CD4-positive, alpha-beta T cell treated with Interleukin-10 for 1 hour (primary cell): Measurements from ENCODE around the gene SLC1A2.

Experiments
- DNase-seq: peaks from one replicate; pipeline ENCODE4 v3.0.0-alpha.2; 2020

Gene SLC1A2

DNA sequence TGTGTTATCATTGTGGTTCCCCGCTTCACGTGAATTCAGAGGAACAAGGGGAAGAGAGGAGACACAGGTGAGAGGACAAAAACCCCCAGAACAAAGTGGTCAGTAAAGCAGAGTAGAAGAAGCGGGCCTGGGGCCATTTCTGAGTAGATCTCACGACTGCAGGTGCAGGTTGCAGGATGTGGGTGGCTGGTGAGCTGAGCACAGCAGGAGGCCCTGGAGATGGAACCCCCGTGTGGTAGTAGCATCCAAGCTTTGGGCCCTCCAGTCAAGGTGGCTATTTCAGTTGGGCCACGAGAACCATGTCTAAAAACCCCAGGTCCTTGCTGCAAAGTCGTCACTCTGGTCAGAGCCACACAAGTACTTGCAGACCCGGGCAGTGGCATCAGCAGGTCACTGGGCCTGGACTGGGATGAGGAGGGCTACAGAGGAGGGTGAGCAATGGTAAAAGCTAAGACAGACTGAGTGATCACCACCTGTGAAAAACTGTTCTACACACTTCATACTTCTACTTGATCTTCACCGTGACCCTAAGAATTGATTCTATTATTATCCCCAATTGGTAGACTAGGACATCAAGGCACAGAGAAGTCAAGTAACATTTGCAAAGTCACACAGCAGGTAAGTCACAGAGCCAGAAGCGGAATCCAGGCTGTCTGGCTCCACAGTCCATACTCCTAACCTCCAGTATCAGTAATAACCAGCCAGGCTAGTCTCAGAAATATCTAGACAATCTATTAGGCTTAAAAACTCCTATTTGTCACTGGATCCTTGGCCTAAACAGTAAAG, 43.8 kb downstream of the SLC1A2 start:
- DNase-seq, result no peak

DNA sequence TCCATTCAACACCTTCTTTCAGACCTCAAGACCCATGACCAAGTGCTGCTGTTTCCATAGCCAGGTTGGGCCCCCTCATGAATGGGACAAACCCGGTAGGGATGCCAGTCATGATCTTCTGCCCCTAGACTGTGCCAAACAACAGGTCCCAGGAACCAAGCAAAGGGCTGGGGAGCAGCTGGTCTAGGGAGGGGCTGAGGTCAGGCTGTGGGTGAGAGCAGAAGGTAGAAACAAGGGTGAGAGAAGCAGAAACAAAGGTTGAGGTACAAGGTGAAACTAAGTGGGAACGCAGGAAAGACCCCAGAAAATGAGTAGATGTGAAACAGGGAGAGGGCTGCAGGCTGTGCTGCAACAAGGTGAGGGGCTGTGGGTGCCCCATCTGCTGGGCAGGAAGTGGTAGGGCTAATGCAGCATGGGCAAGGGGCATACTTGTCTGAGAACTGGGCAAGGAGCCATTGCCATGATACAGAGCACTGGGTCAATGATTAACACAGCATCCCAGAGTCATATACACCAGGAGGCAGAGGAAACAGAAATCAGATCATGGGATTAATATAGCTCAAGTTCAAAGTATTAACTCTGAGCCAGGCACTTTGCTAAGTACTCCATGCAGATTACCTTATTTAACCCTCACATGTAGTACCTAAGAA, 45.9 kb downstream of the SLC1A2 start:
- DNase-seq, result no peak

DNA sequence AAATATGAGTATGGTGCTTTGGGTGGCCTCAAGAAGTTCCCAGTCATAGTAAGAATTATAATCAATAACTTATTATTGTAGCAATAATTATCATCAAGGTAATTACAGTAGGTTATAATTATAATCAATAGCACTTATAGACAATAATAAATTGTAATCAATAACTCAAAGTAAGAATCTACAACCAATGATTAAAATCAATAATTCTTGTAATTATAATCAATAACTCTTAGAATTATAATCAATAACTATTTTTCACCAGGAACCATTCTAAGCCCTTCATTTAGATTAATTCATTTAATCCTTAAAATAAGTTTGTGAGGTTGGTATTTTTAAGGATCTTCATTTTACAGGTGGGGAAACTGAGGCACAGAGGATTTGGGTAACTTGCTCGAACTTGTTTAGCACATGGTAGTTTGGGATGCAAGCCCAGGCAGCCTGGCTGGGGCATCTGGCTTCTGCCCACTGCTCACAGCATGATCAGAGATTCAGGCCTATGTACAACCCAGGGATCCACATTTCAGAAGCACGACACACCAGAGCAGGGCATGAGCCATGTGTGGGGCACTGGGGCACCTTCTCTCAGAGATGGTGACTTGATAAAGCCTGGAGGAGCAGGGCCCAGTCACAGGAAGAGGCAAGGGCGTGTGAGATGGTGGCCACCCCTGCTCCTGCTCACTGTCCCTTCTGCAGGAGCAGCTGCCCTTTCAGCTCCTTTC, 46.6 kb downstream of the SLC1A2 start:
- no peak for DNase-seq

DNA sequence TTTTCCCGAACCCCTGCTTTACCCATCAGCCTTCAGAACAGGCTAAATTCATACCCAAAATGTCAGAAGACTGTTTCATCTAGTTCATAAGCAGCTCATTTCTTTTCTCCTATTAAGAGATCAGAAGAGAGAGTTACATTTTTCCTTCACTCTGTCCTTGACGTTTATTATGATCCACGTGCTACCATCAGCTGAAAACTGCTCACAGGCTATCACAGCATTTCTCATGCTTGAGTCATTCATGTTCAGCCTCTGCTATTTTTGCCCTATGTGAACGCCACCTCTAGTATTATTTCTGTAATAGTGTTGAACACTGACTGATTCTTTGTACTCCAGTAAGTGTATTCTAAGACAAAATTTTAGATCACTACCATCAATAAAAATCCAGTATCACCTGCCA, 51.9 kb downstream of the SLC1A2 start:
- DNase-seq, result no peak

DNA sequence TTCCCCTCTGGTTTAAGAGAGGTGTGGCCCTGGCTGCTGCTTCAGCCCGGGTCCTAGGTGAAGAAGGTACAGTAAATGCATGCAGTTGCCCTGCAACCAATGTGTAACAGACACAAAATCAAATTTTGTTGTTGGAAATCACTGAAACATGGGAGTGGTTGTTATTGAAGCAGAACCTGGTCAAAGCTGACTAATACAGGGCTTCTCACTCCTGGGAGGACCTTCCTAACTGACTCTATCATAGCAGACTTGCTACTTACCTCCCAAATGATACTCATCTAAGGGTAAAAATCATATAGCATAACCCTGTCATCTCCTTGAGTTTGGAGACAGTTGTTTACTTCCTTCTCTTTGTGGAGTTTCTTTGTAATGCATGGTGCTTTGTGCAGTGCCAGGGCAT, 52.6 kb downstream of the SLC1A2 start:
- no peak for DNase-seq

DNA sequence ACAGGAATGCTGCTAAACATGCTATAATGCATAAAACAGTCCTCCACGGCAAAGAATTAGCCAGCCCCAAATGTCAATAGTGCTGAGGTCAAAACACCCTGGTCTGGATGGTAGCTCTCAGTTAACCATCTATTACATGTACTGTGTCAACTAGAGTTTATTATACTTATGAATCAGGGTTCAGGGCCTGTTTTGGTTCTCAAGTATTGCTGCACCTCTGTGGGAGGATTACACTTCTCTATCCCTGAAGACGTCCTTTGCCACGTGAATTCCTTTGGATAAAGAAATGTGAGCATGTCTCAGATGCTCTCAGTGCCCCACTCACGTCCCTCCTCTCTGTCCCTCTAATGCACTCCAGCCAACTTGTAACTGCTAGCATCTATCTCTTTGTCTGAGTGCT, 53.4 kb downstream of the SLC1A2 start:
- DNase-seq, result no peak

DNA sequence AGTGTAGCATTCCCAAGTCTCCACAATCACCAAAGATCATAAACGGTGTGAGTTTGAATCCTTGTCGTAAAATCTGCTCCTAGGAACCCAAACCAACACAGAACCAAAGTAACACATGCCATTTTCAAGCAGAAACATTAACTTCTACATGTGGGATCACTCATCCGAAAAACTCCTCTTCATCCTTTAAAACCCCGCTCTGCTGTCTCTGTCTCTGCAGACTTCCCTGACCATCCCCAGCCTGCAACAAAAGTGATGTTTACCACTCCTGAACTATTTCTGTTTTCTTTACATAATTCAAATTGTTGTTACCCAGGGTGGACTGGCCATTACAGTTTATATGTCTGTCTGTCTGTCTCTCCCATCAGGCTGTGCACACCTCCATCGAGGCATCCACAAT, 54.0 kb downstream of the SLC1A2 start:
- DNase-seq, result no peak

DNA sequence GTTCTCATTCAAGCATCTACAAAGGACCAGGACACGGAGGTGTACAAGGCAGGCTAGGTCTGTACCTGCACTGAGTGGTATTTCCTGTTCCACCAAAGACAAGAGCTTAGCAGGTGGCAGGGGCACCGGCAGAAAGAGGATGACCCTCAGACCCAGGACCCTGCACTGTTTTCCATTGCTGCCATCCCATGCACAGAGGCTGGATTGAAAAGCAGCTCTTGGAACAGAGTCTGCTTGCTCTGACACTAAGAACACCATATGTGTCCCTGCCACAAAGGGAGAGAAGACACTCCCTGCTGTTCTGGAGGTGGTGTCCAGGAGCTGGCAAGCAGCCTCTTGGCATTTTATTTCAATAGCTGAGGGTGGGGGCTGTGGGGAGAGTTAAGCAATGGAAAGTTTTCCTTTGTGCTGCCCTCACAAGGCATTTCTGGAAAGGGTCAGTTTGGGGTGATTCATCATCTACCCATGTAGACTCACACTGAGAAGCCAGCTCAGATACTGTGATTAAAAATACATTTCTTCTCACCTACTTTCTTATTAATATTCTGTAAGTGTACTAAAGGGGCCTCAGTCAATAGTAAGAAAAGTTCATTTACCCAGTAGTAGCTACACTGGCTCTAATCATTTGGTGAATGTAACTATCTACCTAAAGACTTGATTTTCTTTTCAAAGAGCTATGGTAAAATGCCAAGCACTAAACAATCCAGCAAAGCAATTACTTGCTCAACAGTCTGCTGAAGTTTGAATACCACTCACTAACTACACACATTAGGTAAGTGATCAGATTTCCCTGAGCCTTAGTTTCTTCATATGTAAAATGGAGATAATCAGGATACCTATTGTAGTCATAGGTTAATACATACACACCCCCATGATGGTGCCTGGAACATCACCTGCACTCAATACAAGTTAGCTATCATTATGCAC, 55.2 kb downstream of the SLC1A2 start:
- no peak for DNase-seq

DNA sequence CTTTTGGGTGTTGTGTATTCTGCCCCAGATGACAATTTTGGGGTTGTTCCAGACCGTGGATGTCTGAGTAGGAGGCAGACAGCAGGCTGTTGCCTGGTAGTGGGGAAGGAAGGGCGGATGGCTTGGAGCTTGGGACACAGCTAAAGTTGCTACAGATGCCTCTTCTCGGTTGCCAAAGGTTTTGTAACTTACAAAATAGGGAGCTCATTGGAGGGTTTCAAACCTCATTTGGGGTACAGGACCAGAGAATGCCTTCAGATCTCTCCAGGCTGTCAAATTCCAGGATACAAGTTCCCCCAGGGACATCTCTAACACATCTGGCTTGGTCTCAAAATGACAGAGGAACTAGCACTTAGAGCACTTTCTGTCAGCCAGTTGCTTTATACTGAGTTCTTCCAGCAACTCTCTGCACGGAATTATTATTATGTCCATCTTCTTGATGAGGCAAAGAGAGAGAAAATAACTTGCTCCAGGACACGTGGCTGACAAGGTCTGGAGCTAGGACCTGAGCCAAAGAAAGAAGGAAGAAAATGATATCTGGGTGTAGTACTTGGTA, 56.0 kb downstream of the SLC1A2 start:
- no peak for DNase-seq

DNA sequence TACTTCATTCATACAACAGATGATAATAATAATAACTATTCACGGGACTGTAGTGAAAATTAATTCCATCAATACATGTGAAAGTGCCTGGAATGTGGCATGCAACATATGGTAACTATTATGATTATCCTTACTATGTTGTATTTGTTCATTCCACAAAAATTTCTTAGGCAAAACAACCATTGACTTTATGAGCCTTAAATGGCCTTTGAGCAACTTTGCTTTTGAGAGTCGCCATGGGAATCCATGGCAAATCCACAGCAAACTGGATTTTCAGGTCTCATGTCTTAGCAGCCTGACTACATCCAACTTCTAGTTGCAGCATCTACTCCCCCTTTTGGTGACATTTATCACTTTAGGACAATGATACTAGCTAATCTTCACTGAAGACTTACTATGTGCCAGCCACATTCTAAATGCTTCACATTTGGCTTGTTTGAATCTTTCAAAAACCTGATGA, 56.8 kb downstream of the SLC1A2 start:
- no peak for DNase-seq

DNA sequence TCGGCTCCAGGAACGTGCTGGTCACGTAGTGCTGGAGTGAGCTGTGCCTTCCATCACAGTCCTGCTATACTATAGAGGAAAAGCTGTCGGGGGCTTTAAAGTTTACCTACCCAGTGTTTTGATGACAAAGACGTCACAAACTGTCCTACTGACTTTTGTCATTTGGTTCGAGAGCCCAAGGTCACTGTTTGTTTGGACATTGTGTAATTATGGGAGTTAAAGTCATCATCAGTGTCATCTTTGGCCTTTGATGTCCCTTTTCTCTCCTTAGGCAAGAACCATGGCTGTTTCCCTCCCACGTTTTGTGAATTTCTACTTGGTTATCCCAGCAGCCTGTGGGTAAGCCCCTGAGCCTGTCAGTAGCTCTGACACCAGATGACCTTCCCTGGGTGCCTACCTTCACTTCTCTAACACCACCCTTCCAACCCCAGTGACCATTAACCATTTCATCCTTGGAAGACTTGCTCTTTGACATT, 59.3 kb downstream of the SLC1A2 start:
- no peak for DNase-seq

DNA sequence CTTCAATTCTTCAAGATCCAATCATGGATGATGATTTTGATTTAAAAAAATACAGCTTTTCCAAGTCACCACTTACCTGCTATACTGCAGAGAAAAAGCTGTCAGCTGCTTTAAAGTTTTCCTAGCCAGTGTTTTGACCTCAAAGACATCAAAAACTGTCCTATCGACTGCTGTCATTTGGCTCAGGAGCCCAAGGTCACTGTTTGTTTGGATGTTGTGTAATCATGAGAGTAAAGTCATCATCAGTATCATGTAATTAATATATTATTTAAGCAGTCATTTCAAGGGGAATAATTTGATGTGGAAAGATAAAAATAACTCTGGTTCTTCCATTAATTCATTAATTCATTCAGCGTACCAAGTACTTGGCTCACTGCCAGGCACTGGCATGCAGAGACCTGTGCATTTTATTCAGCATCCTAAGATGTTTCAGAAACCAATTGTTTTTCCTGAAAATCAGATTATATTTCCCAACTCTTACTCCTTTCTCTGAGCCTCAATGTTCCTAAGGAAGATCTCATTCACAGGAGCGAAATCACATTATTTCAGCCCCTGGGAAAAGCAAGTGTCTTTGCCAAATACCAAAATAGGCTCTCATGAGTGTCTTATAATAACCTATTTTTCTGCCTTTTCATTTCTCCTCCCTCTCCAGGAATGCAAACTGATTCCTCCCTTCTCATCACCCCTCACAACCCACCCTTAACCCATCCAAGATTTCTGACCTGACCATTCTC, 59.9 kb downstream of the SLC1A2 start:
- DNase-seq, result no peak

DNA sequence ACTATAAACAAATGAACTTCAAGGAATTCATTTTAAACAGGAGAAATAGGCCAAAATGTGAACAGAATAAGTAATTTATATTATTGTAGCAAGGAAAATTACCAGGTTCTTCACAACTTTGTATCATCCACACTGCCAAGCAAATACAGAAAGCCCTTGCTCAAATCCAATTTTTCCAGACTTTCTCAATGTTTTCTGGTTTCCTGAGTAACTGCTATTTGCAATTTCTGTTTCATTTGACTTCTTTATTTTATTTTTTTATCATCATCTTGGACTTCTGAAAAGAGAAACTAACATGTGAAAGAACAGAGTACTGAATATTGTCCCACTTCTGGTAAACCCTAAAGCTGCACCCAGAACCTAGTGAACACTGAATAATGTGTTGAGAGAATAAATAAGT, 61.0 kb downstream of the SLC1A2 start:
- no peak for DNase-seq

DNA sequence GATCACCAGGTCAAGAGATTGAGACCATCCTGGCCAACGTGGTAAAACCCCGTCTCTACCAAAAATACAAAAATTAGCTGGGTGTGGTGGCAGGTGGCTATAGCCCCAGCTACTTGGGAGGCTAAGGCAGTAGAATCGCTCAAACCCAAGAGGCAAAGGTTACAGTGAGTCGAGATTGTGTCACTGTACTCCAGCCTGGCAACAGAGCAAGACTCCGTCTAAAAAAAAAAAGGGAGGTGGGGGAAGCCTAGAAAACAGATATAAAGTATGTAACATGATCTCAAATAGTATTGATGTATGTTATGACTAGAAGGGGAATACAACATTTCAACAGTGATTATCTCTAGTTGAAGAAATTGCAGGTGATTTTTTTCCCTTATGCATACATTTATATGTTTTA, 61.4 kb downstream of the SLC1A2 start:
- DNase-seq, result no peak

DNA sequence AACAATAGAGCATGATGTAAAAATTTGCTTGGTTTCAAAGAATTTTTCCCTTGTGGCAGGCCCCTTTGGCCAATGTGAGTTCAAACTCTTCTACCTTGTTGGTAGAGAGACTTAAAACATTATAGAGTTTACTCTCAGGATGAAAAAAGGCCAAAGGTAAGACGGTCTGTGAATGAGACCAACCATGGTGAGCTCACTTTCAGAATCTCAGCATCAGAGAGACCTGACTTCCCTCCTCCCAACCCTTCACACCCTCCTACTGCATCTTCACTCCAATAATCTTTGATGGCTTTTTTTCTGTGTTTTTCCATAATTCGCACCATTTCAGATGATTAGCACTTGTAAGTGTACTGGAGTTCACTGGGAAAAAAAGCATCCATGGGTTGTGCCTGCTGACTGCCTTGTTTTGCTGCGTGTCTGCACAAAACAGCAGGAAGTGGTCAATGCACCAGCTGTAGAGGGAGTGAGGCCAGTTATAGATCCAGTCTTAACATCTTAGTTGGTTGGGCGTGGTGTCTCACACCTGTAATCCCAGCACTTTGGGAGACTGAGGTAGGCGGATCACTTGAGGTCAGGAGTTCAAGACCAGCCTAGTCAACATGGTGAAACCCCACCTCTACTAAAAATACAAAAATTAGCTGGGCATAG, 64.1 kb downstream of the SLC1A2 start:
- no peak for DNase-seq

DNA sequence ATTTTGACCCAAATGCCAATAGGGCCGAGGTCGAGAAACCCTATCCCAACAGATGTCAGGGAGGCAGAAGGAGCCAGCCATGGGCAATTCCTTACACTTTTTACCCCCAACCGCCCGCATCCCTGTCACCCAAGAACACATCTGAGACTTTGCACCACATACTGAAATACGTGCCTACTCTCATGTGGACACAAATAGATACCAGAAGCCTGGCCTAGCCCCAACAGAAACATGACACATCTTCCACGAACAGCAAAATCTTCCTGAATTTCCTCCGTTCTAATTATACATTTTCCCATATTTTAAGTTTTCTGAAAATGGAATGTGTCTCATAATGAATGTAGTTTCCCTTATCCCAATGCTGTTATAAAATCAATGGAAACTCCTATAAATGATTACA, 64.7 kb downstream of the SLC1A2 start:
- no peak for DNase-seq

DNA sequence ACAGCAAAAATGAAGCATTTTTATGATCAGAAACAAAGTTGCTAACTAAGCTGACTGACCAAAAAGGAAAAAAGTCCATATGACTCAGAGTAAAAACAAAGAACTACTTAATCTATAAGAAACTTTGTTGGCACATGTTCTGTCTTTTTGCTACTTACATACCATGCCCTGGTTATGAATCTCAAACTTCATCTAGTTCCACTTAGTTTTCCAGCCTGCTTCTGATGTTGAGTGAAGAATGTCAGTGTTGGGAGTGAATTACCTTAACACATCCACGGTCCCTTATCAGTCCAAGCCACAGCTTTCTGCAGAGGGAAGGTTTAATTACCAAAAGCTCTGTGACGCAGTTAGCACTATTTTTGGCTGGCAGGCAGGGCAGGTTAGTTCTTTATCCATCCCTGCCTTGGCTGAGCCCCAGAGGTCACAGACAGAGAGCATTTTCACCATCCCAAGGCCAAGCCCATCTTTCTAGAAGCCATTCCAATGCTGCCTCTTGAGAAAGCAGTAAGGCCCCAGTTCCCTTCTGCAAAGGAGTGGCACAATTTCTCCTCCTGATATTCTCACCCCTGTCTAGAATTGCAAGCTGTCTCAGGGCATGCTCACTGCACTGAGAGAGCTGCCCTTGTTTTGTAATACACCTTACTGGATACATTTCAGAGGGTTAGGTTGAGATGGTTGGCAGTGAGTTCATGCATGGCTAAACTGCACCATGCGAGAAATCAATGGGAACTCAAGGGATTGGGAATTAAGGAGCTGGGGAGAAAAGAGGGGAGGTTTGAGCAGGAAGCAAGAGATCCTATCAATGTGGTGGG, 67.1 kb downstream of the SLC1A2 start:
- no peak for DNase-seq

DNA sequence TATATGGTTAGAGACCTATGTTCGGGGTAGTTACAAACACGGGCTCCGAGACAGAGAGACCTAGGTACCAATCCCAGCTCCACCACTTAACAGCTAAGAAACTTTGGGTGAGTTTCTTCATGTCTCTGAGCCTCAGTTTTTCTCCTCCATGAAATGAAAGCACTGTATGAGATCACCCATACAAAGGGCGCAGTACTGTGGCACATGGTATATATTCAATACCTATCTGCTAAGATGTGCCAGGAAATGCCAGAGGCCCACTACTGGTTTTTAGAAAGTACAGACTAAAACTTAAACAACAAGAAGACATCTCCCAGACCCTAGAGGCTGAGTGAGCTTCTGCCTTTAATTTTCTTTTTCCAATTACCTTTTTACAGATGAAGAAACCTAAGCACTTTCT, 69.5 kb downstream of the SLC1A2 start:
- DNase-seq, result no peak

DNA sequence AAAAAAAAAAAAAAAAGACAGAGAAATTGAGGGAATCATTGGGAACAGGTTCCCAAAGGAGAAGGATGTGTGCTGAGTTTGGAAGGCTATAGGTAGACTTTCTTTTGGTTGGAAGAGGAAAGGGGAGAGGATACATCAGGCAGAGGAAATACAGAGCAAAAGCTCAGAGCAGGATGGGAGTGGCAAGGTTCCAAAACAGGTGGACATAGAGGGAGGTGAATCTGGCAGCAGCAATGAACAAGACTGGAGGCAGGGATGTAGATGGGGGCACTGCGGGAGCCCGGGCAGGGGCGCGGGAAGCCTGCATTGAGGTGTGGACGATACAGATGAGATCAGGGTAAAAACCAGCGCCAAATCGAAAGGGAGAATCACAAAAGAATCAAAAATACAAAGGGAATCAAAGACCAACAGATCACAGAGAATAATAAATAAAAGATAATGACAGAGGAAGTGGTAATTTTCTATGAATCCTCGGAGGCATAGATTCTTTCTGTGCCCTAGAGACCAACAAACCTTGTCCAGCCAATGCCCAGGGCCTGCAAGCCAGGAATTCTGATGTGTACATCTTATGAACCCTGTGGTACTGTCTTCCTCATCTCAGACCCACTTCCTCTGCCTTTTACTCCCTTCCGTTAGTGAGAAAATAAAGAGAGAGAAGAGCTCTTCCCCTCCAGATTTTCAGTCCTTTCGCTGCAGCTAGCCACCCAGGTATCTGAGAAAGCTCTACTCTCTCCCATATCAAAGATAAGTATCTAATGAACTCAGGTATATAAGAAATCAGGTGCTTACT, 70.3 kb downstream of the SLC1A2 start:
- DNase-seq, result no peak
